GM18519 (cell line): ENCODE measurements around the gene TTC36.
"Not testable (repeated sequence)": the region's sequence is repeated elsewhere in the genome, so short reads cannot be mapped to it uniquely, and the experiment has no call there.

ENCODE experiments used
- ATAC-seq: cut with Tn5 transposase; IDR thresholded peaks from one replicate; pipeline ENCODE4 v1.9.1; 2021; ENCODE audit warnings: mild to moderate bottlenecking, moderate library complexity; ENCODE audit not compliant: unreplicated experiment, low FRiP score

TTC36 gene, protein sequence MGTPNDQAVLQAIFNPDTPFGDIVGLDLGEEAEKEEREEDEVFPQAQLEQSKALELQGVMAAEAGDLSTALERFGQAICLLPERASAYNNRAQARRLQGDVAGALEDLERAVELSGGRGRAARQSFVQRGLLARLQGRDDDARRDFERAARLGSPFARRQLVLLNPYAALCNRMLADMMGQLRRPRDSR

DNA sequence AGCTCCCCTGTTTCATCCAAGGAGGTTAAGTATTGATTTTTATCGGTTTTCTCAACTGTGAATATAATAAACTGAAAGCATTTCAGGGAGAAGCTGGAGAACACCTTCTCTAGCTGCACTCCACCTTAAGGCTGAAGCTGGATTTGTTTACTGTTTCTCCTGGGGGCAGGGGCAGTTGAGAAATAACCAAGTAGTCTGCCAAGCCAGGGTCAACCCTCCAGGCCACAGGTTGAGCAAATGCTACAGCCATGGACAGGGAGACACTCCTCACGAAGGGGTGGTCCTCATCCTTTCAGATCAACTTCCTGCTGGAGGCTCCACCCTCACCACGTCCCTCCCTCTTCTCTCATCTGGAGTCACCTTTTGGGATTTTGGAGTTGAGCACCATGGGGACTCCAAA lies at the start of gene TTC36:
TSS of gene TTC36 (plus strand) at position 366 of the 400 bp plus-strand sequence. CDS start at position 387, 21 bp downstream.
- ATAC-seq = no peak

DNA sequence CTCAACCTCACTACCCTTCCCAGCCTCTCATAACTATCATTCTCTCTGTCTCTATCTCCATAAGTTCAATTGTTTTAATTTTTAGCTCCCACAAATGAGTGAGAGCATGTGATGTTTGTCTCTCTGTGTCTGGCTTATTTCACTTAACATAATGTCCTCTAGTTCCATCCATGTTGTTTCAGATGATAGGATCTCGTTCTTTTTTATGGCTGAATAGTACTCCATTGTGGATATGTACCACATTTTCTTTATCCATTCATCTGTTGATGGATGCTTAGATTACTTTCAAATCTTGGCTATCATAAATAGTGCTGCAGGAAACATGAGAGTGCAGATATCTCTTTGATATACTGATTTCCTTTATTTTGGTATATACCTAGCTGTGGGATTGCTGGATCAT lies 46.0 kb upstream of the TTC36 start:
- not testable (repeated sequence) for ATAC-seq

DNA sequence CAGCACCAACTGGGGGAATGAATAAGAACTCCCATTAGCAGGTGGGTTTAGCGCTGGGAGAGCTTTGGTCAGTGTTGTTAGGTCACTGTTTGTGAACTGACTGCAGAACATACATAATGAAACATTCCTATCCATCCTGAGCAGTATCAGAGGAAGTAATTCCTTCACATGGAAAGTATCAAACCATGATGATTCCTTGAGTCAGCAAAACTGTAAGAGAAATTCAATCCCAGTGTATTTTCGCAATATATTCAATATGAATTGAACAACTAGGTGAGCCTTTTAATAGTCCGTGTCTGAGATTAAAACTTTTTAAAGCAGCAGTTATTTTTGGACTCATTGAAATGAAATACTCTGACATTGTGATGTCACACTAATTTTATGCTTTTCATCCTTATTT lies 42.9 kb upstream of the TTC36 start:
- ATAC-seq = no peak

DNA sequence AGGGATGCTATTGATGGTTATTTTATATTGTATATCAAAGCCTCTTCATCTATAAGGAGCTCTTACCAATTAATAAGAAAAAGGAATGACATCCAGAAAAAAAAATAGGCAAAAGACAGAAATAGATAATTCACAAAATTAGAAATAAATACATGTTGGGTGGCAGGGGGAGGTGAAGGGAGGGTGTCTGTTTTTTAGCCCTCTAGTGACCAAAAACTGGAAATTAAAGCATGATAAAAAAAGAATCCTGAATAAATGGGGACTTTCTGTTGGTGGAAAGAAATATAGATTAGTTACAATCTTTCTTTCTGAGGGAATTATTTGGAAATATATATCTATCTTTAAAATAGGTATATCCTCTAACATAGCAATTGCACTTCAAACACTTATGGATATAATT lies 42.0 kb upstream of the TTC36 start:
- no peak for ATAC-seq

DNA sequence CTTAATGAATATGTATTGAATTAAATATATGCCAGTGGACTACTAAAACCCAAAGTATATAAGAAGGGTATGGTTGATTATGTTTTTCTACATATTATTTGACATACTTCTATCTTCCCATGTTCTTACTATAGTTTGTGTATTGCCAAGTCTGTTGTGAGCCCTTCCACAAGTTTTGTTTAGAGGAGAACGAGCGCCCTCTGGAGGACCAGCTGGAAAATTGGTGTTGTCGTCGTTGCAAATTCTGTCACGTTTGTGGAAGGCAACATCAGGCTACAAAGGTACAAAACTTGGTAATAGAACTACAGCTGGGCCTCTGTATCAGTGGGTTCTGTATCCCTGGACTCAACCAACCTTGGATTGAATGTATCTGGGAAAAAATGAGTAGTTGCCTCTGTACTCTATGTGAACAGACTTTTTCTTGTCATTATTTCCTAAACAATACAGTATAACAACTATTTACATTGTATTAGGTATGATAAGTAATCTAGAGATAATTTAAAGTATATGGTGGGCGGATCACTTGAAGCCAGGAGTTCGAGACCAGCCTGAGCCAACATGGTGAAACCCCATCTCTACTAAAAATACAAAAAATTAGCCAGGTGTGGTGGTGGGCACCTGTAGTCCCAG lies 38.7 kb upstream of the TTC36 start:
- no peak for ATAC-seq

DNA sequence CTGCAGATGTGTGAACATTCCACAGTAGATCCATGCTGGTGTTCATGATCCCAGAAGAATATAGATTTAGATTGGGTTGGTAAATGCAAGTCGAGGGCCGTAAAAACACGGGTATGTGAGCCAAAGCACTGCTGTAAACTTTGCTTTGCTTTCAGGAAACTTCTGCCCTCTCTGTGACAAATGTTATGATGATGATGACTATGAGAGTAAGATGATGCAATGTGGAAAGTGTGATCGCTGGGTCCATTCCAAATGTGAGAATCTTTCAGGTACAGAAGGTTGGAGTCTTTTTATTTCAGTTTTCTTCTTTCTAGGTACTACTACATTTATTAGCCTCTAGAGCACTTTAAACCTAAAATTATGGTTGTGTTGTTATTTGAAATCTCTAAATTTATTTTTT lies 36.2 kb upstream of the TTC36 start:
- ATAC-seq = no peak

DNA sequence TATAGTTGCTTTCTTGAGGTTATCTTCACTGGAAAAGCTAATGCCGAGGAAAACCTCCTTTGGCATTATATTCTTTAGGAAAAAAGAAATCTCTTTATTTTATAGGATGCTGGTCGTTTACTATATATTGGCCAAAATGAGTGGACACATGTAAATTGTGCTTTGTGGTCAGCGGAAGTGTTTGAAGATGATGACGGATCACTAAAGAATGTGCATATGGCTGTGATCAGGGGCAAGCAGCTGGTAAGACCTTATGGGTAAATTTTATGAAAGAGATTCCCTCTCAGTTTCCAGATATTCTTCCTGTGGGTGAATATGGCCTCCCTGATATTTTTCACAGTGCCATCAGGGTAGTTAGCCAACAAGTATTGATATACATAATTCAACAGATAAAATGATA lies 29.4 kb upstream of the TTC36 start:
- no peak for ATAC-seq

DNA sequence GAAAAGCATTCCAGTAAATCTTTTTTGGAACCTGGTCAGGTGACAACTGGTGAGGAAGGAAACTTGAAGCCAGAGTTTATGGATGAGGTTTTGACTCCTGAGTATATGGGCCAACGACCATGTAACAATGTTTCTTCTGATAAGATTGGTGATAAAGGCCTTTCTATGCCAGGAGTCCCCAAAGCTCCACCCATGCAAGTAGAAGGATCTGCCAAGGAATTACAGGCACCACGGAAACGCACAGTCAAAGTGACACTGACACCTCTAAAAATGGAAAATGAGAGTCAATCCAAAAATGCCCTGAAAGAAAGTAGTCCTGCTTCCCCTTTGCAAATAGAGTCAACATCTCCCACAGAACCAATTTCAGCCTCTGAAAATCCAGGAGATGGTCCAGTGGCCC lies 24.1 kb upstream of the TTC36 start:
- ATAC-seq = no peak

DNA sequence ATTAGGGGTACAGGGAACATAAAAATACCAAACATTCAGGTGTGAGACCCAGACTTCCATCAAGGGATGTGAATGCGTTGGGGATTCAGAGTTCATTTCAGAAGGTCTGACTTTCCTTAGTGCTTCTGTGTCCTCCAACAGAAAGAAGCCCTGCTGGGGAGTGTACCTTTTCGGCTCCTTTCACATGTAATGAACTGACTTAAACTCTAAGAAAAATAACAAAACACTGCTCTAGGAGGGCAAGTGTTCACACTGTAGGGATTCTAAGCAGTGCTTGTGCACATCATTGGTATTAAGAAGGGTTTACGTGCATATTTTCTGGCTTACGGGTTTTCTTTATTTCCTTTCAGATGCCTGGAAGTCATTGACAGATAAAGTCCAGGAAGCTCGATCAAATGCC lies 15.7 kb upstream of the TTC36 start:
- ATAC-seq = no peak

DNA sequence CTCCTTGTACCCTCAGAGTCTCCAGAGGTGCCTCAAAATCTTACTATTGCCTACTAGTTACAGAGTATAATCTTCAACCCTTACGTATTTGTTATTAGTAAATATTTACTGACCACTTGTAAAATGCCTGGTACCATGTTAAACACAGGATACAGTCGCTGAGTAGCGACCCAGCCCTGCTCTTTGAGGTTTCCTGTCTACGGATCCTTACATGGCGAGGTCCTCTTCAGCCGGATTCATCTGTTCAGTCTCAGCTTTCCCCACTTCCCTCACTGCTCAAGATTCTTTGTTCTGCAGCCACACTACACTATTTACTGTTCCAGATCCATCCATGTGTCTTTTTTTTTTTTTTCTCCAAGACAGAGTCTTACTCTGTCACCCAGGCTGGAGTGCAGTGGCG lies 13.2 kb upstream of the TTC36 start:
- ATAC-seq = no peak

DNA sequence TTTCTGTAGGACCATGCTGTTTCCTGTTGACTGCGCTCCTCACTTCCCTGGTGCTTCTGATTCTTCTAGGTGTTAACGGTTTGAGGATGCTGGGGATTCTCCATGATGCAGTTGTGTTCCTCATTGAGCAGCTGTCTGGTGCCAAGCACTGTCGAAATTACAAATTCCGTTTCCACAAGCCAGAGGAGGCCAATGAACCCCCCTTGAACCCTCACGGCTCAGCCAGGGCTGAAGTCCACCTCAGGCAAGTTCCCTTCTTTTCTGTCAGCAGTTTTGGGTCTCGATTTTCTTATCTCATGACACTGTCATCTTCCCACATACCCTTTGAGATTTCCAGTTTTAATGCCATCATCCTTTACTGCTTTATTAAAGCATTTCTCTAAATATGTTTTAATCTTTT lies 7.7 kb upstream of the TTC36 start:
- no peak for ATAC-seq

DNA sequence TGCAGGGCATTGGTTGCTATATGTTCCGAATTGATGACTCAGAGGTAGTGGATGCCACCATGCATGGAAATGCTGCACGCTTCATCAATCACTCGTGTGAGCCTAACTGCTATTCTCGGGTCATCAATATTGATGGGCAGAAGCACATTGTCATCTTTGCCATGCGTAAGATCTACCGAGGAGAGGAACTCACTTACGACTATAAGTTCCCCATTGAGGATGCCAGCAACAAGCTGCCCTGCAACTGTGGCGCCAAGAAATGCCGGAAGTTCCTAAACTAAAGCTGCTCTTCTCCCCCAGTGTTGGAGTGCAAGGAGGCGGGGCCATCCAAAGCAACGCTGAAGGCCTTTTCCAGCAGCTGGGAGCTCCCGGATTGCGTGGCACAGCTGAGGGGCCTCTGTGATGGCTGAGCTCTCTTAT lies 5.4 kb upstream of the TTC36 start:
- no peak for ATAC-seq

DNA sequence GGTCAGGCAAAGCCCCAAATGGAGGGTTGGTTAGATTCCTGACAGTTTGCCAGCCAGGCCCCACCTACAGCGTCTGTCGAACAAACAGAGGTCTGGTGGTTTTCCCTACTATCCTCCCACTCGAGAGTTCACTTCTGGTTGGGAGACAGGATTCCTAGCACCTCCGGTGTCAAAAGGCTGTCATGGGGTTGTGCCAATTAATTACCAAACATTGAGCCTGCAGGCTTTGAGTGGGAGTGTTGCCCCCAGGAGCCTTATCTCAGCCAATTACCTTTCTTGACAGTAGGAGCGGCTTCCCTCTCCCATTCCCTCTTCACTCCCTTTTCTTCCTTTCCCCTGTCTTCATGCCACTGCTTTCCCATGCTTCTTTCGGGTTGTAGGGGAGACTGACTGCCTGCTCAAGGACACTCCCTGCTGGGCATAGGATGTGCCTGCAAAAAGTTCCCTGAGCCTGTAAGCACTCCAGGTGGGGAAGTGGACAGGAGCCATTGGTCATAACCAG lies 4.7 kb upstream of the TTC36 start:
- ATAC-seq = no peak

DNA sequence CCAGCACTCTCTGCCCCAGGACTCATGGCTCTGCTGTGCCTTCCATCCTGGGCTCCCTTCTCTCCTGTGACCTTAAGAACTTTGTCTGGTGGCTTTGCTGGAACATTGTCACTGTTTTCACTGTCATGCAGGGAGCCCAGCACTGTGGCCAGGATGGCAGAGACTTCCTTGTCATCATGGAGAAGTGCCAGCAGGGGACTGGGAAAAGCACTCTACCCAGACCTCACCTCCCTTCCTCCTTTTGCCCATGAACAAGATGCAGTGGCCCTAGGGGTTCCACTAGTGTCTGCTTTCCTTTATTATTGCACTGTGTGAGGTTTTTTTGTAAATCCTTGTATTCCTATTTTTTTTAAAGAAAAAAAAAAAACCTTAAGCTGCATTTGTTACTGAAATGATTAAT lies 2.9 kb upstream of the TTC36 start:
- no peak for ATAC-seq

DNA sequence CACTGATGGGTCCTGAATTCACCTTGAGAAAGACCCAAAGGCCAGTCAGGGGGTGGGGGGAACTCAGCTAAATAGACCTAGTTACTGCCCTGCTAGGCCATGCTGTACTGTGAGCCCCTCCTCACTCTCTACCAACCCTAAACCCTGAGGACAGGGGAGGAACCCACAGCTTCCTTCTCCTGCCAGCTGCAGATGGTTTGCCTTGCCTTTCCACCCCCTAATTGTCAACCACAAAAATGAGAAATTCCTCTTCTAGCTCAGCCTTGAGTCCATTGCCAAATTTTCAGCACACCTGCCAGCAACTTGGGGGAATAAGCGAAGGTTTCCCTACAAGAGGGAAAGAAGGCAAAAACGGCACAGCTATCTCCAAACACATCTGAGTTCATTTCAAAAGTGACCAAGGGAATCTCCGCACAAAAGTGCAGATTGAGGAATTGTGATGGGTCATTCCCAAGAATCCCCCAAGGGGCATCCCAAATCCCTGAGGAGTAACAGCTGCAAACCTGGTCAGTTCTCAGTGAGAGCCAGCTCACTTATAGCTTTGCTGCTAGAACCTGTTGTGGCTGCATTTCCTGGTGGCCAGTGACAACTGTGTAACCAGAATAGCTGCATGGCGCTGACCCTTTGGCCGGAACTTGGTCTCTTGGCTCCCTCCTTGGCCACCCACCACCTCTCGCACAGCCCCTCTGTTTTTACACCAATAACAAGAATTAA lies 2.4 kb upstream of the TTC36 start:
- ATAC-seq = no peak

DNA sequence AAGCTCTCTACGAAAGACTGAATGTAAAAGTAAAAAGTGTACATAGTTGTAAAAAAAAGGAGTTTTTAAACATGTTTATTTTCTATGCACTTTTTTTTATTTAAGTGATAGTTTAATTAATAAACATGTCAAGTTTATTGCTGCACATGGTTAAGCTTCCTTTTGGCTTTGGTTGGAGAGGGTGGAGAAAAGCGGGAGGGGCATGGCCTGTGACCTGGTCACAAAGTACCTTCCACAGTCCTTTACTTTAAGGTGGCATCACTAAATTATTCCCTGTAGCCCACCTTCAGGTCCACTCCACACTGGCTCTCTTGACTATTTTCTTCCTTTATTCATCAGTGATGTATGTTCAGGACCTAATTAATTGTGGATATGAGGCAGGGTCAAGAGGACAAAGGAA lies 586 bp upstream of the TTC36 start:
- no peak for ATAC-seq

DNA sequence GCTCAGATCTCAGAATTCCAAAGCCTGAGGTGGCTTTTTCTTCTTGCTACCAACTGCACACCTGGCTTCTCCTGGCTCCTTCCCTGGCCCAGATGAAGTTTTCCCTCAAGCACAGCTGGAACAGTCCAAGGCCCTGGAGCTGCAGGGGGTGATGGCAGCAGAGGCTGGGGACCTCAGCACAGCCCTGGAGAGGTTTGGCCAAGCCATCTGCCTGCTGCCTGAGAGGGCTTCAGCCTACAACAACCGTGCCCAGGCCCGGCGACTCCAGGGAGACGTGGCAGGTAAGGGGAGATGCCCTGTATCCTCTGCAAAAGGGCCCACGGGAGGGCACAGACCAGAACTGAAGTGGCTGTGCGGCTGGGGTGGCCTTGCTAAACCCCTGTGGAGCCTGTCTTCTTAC lies 1.2 kb downstream of the TTC36 start:
- ATAC-seq = no peak

DNA sequence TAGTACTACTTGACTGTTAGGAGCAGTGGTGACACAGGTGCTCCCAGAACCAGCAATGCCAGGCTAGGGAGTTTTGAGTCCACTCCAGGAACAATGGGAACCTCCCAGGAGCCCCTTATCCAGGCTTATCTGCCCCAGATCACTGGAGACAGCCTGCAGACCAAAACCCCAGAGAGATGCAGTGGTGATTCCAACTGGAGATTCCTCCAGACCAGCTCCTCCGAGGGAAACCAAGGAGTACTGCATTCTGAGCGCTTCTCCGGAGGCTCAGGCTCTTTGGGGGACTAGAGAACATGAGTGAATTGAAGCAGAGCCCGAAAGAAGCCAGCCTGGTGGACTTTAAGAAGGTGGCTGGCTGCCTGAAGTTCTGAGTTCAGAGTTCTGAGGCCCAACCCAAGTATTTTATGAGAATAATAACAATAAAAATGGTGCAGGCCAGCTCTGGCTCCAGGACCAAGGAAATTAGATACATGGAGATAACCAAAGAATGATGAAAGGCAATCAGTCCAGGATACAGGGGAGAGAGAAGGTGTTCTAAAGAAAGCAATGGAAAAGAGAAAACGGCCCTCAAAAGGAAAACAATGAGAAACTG lies 2.4 kb downstream of the TTC36 start:
- no peak for ATAC-seq

DNA sequence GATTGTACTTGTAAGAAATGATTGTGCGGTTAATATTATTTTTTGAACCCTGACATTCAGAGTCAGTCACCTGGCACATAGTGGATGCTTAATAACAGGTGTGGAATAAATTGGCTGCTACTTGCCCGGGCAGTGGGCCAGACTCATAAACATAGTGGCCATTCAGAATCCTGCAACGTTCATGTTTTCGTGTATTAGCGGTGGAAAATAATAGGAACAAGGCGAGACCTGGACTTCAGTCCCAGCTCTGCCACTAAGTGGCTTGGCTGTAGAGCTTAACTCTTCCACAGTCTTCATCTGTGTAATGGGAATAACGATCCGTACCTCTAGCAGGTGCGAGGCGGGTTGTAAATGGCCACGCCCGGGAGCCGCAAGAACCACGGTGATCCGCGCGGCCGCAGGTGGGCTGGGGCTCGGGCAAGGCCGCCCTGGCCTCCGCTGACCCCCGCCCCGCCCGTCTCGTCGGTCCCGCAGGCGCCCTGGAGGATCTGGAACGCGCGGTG lies 3.0 kb downstream of the TTC36 start:
- ATAC-seq = no peak

DNA sequence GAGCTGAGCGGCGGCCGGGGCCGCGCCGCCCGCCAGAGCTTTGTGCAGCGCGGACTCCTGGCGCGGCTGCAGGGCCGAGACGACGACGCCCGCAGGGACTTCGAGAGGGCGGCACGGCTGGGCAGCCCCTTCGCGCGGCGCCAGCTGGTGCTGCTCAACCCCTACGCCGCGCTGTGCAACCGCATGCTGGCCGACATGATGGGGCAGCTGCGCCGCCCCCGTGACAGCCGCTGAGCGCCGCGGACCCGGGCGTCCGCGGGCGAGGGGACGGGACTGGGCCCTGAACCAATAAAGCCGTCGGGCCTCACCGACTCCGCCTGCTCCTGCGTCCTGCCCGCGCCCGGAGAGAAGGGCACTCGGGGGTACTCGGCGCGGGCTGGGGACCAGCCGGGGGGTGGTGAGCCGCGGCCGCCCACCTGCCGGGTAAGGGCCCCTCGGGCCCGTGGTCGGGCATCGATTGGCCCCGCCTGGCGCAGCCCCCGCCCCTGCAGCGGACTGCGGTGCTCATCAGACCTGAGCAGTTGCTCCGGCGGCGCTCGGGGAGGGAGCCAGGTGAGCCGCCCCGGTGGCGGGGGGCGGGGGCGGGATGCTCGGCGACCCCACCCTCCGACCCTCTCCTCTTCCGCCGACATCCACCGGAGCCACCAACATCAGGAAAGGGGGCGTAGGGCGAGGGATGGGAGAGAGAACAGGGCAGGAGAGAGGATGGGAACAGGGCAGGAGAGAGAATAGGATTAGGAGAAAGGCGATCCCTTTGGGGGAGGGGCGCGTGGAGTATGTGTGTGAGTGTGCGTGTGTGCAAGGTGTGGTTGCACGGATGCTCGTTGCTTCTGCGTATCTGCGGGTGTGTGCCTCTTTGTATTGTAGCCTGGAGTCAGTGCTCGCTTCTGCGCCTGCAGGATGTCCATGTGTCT lies 3.7 kb downstream of the TTC36 start, which contains the start of gene TMEM25:
TSS of gene TMEM25 (plus strand) at position 510 of the 914 bp plus-strand sequence. CDS start 610 bp downstream, outside the sequence.
- ATAC-seq = no peak
